GM19452 (cell line): ENCODE data around the gene NOC2L.
"Not testable (repeated sequence)": the region's sequence is repeated elsewhere in the genome, so short reads cannot be mapped to it uniquely, and the experiment has no call there.

Source experiments
- ATAC-seq: cut with Tn5 transposase; IDR thresholded peaks from one replicate; pipeline ENCODE4 v1.9.1; 2021; ENCODE audit not compliant: unreplicated experiment

Gene NOC2L

DNA sequence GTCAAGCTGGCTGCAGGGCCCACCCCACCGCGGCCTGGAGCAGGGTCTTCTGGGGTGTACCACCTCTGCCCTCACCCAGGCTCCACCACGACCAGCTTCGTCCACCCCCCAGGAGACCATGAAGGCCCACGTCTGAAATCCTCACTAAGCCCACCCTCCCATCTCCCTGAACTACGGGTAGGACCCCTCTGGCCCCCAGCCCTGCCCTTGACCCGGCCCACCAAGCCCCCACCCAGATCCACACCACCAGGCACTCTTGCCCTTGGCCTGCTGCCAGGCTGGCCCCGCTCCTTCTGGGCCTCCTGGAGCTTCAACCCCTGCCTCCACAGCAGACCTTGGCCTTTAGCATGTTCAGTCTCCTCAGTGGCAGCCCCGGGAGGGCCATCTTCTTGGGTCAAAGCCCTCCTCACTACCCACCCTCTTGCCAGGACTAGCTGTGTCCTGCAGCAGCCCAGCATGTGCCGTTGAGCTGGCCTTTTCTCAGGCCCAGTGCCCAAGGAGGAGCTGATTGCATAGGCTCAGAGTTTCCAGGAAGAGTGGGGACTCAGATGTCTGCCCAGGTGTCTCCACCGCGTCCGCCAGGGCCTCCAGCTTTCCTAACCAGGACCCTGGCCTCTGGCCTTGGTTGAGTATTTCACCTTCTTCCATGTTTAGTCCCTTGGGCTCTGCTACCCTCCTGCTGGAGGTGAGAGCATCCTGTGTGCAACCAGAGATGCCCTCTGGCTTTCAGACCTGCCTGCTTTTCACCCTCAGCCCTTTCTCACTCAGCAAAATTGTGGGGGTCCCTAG, 53.1 kb downstream of the NOC2L start:
- no peak for ATAC-seq

DNA sequence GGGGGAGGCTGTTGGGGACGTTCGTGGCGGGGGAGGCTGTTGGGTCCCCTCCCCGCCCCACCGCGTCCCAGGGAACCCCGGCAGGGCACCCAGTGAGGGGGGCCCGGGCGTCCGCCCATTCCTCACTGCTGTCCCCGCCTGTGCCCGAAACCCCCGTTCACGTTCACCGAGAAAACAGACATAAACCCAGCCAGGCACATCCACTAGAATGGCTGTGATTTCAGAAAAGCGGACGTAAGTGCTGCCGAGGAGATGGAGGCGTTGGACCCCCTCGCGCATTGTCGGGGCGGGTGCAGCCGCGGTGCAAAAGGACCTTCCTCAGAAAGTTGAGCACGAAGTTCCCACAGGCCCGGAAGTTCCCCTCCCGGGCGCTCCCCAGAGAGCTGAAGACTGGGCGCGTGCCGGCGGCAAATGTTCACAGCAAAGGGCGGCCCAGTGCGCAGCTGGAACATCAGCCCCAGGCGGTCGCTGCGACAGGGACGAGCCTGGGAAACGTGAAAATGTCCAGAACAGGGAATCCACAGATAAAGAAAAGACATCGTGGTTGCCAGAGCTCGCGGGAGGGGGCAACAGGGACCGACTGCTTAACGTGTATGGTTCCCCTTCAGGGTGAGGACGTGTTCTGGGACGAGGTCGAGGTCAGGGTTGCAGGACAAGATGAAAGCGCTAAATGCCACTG, 53.8 kb downstream of the NOC2L start:
- no peak for ATAC-seq

DNA sequence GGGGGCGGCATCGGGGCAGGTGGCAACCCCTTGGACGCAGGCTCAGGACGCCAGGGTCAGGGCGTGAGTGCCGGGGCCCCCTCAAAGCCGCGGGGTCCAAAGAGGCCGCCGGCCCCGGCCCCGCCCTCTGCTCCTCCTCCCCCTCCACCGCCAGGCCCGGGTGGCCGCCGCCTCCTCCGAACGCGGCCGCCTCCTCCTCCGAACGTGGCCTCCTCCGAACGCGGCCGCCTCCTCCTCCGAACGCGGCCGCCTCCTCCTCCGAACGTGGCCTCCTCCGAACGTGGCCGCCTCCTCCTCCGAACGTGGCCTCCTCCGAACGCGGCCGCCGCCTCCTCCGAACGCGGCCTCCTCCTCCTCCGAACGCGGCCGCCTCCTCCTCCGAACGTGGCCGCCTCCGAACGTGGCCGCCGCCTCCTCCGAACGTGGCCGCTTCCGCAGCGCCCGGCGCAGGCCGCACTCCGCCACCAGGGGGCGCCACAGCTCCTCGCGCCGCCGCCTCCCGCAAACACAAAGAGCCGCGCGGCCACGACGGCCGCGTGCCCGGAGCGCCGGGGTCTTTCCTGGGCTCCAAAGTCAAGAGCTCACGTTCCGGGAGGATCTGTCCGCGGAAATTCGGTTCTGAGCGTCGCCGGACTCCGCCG, 54.6 kb downstream of the NOC2L start:
- ATAC-seq = peak; percentile 48

DNA sequence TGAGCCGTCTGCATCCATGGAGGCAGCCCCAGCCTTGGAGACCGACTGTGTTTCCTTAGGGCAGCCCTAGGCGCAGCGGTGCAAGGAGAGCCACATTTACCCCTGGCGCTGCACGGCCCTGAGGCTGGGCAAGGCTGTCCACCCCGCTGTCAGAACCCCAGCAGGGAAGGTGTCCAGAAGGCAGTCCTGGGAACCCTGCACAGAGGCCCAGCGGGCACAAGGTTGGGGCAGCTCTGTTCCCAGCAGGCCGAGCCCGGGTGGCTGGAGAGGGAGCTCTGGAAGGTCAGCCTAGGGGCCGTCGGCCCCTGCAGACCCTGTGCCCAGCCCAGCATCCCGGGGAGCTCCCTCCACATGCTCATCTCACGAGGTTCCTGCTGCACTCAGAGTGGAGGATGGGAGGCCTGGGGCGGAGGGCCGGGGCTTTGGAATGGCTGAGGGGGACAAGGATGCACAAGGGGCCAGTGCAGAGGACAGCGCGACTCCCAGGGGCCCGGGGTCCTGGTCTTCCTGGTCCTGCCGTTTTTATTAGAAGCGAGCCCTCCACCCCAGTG, 55.3 kb downstream of the NOC2L start:
- no peak for ATAC-seq

DNA sequence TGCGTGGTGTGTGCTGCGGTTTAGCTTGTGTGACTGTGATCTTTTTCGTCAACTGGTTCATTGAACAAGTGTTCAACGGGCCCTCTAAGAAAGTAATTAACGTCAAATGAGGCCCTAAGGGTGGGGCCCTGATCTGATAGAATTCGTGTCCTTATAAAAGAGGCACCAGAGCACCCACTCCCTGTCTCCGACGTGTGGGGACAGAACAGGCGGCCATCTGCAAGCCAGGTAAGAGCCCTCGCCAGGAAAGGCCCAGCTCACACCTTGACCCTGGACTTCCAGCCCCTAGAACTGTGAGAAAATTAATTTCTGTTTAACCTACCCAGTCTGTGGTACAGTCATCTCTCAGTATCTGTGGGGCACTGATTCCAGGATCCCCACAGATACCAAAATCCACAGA, 55.8 kb downstream of the NOC2L start:
- no peak for ATAC-seq

DNA sequence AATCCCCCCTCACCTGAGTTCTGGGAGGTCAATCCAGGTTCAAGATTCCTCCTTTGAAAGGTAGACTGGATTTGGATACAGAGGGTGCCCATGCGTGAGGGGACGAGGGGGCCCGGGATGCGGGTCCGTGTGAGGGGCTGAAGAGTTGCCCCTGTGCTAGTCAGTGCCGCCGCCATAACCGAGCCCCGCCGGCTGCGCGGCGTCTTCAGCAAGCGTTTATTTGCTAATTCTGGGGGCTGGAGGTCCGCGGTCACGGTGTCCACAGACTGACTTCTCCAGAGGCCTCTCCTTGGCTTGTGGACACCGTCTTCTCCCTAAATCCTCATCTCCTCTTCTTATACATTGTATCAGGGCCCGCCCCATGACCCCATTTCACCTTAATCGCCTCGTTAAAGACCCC, 56.3 kb downstream of the NOC2L start:
- ATAC-seq = no peak

DNA sequence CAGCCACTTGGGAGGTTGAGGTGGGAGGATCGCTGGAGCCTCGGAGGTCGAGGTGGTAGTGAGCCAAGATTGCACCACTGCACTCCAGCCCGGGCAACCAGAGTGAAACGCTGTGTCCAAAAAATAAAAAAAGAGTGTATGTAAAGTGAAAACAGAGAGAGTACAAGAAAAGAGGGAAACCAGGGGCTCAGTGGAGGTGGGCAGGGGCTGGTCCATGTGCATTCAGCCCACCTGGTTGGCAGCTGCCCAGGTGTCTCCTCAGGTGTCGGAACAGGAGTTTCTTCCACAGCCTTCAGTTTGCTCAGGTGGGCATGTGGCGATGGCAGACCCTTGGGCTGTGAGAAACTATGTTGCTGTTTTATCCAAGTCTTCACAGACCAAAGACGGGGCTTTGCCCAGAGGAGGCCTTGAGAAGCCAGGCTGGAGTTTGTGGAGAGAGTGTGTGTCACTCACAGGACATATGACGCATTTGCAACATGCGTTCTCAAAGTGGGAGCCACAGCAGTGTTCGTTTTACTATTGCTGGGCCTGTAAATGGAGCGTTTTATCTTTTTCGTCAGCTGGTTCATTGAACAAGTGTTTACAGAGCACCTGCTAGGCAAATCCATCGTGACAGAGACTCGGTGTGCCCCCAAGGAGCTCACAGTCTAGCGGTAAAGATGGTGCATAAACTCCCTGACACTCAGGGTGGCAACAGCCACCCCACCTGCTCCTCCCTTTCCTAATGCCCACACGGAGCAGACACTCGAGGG, 57.8 kb downstream of the NOC2L start:
- no peak for ATAC-seq

DNA sequence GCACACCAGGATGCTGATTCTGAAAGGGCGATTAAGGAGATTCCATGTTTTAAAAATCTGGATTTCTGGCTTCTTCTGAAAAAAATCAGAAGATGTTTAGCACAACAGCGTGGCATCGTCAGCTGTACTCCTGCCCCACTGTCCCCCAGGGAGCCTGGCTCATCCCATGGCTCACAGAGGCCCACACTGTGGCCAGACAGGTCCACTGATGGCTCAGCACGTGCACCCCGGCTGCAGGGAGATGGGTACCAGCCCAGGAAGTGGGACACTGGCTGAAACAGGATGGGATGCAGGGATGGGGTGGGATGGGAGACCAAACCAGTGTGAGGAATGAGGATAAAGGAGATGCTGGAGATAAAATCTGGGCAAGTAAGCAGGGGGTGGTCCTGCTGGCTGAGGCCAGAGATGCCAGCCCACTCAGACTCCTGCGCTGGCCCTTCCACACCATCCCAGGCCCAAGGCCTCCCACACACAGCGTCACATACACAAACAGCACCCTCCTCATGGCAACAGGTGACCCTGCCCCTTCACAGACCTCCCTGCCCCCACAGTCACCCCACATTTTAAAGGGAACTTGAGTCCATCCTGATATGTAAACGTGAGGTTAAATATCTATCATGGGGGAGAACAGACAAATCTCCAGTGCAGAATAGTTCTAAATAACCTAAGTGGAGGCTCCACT, 59.3 kb downstream of the NOC2L start:
- no peak for ATAC-seq

DNA sequence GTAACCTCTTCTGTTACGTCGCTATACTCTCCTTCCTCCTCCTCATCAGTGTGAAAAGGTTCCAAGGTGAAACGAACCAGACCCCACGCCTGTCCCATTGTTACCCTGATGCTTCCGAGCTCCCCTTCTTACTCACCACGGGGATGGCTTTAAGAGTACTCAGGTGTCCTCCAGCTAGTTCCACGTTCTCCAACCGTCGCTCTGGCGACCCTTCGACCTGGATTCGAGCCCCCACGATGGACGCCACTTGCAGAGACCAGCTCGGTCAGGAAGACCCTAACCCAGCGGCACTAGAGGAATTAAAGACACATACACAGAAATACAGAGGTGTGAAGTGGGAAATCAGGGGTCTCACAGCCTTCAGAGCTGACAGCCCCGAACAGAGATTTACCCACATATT, 61.1 kb downstream of the NOC2L start:
- ATAC-seq = not testable (repeated sequence)

DNA sequence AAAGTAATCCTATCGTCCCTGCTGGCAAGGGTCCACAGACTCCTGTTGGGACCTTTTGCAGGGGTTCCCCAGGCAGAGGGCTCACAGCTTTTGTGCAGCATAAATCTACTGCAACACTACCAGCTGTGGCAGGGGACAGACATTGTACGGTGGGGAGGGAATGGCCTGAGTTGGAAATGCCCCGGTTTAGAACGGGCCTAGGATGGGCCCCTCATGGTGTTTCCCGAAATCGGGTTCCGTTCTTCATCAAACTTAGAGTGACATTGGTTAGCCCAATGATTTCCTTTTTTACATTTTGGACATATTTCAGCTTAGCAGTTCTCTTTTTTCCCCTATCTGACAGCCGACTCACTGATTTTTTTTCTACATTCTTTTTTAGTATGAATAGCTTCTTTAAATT, 61.8 kb downstream of the NOC2L start:
- ATAC-seq = no peak
